RWPE1 (cell line): ENCODE data around the gene MRC1.

ENCODE experiments used
- CTCF ChIA-PET: fragments of 350-600 bp; sonication (Branson Sonifier 250); formaldehyde crosslinking; extraction: SDS; loops from one replicate; lab custom pipeline; 2021; lab: Yijun Ruan, JAX
- POLR2A ChIA-PET: fragments of 400-600 bp; formaldehyde crosslinking; extraction: SDS; loops from one replicate; lab custom pipeline; 2020; ENCODE audit warnings: antibody characterized with exemption; ENCODE audit not compliant: low non-redundant PET; lab: Yijun Ruan, JAX
- DNase-seq: peaks from one replicate; pipeline ENCODE4 v3.0.0; 2012; ENCODE audit warnings: low spot score
- H3K27ac ChIP-seq: fragments of 450-650 bp; 2 replicates; pipeline ENCODE4 v1.5.1; 2017
- CTCF ChIP-seq: fragments of 450-650 bp; conservative IDR thresholded peaks from 2 replicates; pipeline ENCODE4 v1.5.1; 2017; ENCODE audit warnings: low read depth, mild to moderate bottlenecking

Gene MRC1

GRCh38 chr10:17817316-17817715 lies 8.2 kb downstream of the MRC1 start:
- TF ChIP-seq CTCF: no peak
- ChIA-PET POLR2A (no interaction called here), CTCF (no interaction called here)
- no peak for DNase-seq
- no peak overlapping the region for H3K27ac ChIP-seq

GRCh38 chr10:17817790-17818189 lies 8.6 kb downstream of the MRC1 start:
- H3K27ac ChIP-seq: no peak overlapping the region
- CTCF ChIA-PET: no interaction called here
- no peak for DNase-seq
- POLR2A ChIA-PET: no interaction called here
- TF ChIP-seq CTCF: no peak

- no peak for TF ChIP-seq CTCF
- DNase-seq: no peak
- CTCF ChIA-PET: no interaction called here
- no peak overlapping the region for H3K27ac ChIP-seq
- POLR2A ChIA-PET: no interaction called here
These were observed 10.7 kb downstream of the MRC1 start for GRCh38 chr10:17819836-17820235.

- ChIA-PET CTCF (no interaction called here), POLR2A (no interaction called here)
- no peak overlapping the region for H3K27ac ChIP-seq
- no peak for TF ChIP-seq CTCF
- DNase-seq: no peak
These were observed 11.8 kb downstream of the MRC1 start for GRCh38 chr10:17820943-17821342.

GRCh38 chr10:17821893-17822292 lies 12.7 kb downstream of the MRC1 start:
- TF ChIP-seq CTCF: no peak
- no peak overlapping the region for H3K27ac ChIP-seq
- ChIA-PET CTCF (interaction anchor here (0.7 kb wide), 2 partner anchors 20 to 1008 kb away, joined by 3 to 5 read pairs; no protein-coding TSS in a partner anchor), POLR2A (no interaction called here)
- no peak for DNase-seq

- no peak overlapping the region for H3K27ac ChIP-seq
- POLR2A ChIA-PET: no interaction called here
- DNase-seq: no peak
- no peak for TF ChIP-seq CTCF
- CTCF ChIA-PET: no interaction called here
These were observed 22.2 kb downstream of the MRC1 start for GRCh38 chr10:17831341-17831740.

- DNase-seq: no peak
- ChIA-PET CTCF (no interaction called here), POLR2A (no interaction called here)
- H3K27ac ChIP-seq: no peak overlapping the region
- no peak for TF ChIP-seq CTCF
These were observed 22.7 kb downstream of the MRC1 start for GRCh38 chr10:17831896-17832295.
